BJ (cell line): Measurements from ENCODE around the gene MPHOSPH9. TPM values are rescaled to one million over a fixed set of nuclear protein-coding genes. Genes with fewer than 3 reads are reported as not detected.
"Not testable (repeated sequence)": the region's sequence is repeated elsewhere in the genome, so short reads cannot be mapped to it uniquely, and the experiment has no call there.

Experiments used
- CTCF ChIA-PET: fragments of 350-600 bp; formaldehyde crosslinking; extraction: SDS; loops from one replicate; lab custom pipeline; 2021; ENCODE audit warnings: antibody characterized with exemption, inconsistent platforms; lab: Yijun Ruan, JAX
- POLR2A ChIA-PET: fragments of 300-600 bp; sonication (Branson Sonifier 250); formaldehyde crosslinking; extraction: SDS; loops from one replicate; lab custom pipeline; 2021; ENCODE audit warnings: antibody characterized with exemption; lab: Charles Lee
- DNase-seq: peaks from one replicate; pipeline ENCODE4 v3.0.0-alpha.2; 2011; ENCODE audit warnings: low read depth
- H3K27me3 ChIP-seq: 2 replicates; pipeline ENCODE4 v1.6.0; 2011; ENCODE audit warnings: low read length; ENCODE audit not compliant: control insufficient read depth, insufficient read depth
- H3K36me3 ChIP-seq: 2 replicates; pipeline ENCODE4 v1.5.1; 2011; ENCODE audit warnings: low read length; ENCODE audit not compliant: control insufficient read depth, insufficient read depth
- H3K4me3 ChIP-seq: 2 replicates; pipeline ENCODE4 v1.5.1; 2011; ENCODE audit warnings: low read depth, mild to moderate bottlenecking, control low read depth, low read length
- polyA plus RNA-seq: library from polyadenylated mRNA; depleted of rRNA; stranded (reverse); fragments of >200 nt; gene quantifications from 2 replicates; pipeline ENCODE4 v1.2.3, GENCODE V29; 2011
- TF ChIP-seq, protein P1 (sequence below): IDR thresholded peaks from 2 replicates; pipeline ENCODE4 v1.5.1; 2011; ENCODE audit warnings: low read depth, mild to moderate bottlenecking, control low read depth, inconsistent platforms, low read length, moderate library complexity; ENCODE audit not compliant: insufficient read depth

Gene MPHOSPH9
- polyA plus RNA-seq, 1 experiment: 7.6 TPM

DNA sequence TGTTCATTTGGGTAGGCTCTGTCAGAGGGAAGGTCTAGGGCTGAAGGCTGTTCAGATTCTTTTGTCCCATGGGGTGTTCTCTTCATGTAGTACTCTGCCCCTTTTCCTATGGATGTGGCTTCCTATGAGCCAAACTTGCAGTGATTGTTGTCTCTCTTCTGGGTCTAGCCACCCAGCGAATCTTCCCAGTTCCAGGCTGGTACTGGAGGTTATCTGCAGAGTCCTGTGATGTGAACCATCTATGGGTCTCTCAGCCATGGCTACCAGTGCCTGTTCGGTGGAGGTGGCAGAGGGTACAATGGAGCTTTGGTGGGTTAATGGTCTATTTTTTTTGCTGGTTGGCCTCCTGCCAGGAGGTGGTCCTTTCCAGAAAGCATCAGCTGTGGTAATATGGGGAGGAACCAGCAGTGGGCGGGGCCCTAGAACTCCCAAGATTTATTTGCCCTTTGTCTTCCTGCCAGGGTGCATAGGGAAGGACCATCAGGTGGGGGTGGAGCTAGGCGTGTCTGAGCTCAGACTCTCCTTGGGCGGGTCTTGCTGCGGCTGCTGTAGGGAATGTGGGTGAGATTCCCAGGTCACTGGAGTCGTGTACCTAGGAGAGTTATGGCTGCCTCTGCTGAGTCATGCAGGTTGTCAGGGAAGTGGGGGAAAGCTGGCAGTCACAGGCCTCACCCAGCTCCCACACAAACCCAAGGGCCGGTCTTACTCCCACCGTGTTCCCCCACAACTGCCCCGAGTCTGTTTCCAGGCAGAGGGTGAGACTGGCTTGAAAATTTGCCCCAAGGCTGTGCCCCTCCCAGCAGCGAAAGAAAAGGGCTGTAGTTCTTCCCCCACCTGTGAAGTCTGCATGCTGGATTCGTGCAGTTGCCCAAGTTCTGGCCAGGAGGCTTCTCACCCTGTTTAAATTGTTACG is 17.8 kb upstream of the MPHOSPH9 start:
- Histone ChIP-seq H3K36me3 (peaks cover 19% of the 10 kb centered on the region), H3K4me3 (no peak overlapping the region), H3K27me3 (no peaks in the 10 kb centered on the region)
- POLR2A ChIA-PET: no interaction called here
- no peak for DNase-seq
- TF ChIP-seq, protein P1, sequence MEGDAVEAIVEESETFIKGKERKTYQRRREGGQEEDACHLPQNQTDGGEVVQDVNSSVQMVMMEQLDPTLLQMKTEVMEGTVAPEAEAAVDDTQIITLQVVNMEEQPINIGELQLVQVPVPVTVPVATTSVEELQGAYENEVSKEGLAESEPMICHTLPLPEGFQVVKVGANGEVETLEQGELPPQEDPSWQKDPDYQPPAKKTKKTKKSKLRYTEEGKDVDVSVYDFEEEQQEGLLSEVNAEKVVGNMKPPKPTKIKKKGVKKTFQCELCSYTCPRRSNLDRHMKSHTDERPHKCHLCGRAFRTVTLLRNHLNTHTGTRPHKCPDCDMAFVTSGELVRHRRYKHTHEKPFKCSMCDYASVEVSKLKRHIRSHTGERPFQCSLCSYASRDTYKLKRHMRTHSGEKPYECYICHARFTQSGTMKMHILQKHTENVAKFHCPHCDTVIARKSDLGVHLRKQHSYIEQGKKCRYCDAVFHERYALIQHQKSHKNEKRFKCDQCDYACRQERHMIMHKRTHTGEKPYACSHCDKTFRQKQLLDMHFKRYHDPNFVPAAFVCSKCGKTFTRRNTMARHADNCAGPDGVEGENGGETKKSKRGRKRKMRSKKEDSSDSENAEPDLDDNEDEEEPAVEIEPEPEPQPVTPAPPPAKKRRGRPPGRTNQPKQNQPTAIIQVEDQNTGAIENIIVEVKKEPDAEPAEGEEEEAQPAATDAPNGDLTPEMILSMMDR: no peak
- CTCF ChIA-PET: interaction anchor here (0.7 to 2.8 kb wide), 3 partner anchors 12 to 208 kb away, joined by 3 to 22 read pairs (median 3); no protein-coding TSS in a partner anchor

DNA sequence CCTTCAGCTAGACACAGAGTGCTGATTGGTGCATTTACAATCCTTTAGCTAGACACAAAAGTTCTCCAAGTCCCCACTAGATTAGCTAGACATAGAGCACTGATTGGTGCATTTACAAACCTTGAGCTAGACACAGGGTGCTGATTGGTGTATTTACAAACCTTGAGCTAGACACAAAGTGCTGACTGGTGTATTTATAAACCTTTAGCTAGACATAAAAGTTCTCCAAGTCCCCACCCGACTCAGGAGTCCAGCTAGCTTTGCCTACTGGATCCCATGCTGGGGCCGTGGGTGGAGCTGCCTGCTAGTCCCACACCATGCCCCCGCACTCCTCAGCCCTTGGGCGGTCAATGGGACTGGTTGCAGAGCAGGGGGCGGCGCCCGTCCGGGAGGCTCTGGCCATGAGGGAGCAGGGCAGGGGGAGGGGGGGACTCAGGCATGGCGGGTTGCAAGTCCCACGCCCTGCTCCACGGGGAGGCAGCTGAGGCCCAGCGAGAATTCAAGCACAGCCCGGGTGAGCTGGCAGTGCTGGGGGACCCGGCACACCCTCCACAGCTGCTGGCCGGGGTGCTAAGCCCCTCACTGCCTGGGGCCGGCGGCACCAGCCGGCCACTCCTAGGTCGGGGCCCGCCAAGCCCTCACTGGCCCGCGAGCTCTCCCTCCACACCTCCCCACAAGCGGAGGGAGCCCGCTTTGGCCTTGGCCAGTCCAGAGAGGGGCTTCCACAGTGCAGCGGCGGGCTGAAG is 16.2 kb upstream of the MPHOSPH9 start:
- H3K27me3 ChIP-seq, H3K4me3 ChIP-seq, POLR2A ChIA-PET, DNase-seq: not testable (repeated sequence)
- peaks cover 11% of the 10 kb centered on the region for H3K36me3 ChIP-seq
- CTCF ChIA-PET: interaction anchor here (0.6 to 2.8 kb wide), 3 partner anchors 11 to 529 kb away, joined by 3 to 15 read pairs (median 3); no protein-coding TSS in a partner anchor

DNA sequence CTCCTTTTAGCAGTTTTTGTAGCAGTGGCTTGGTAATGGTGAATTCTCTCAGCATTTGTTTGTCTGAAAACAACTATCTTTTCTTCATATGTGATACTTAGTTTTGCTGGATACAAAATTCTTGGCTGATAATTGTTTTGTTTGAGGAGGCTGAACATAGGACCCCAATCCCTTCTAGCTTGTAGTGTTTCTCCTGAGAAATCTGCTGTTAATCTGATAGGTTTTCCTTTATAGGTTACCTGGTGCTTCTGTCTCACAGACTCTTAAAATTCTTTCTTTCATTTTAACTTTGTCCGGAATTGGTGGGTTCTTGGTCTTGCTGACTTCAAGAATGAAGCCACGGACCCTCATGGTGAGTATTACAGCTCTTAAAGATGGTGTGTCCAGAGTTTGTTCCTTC is 15.2 kb upstream of the MPHOSPH9 start:
- not testable (repeated sequence) for DNase-seq, H3K4me3 ChIP-seq, H3K27me3 ChIP-seq, H3K36me3 ChIP-seq
- POLR2A ChIA-PET: interaction anchor here (1.2 kb wide), 1 partner anchor 15 kb away, joined by 3 read pairs; the partner anchor contains the start of genes MPHOSPH9 and MTRFR
- CTCF ChIA-PET: interaction anchor here (2.8 kb wide), 1 partner anchor 10 kb away, joined by 15 read pairs; no protein-coding TSS in a partner anchor

DNA sequence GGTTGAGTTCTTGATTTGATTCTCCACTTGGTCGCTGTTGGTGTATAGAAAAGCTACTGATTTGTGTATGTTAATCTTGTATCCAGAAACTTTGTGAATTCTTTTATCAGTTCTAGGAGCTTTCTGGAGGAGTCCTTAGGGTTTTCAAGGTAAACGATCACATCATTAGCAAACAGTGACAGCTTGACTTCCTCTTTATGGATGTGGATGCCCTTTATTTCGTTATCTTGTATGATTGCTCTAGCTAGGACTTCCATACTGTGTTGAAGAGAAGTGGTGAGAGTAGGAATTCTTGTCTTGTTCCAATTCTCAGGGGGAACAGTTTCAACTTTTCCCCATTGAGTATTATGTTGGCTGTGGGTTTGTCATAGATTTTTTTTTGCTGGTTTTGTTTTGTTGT is 12.7 kb upstream of the MPHOSPH9 start:
- ChIA-PET CTCF (interaction anchor here (1.5 kb wide), 1 partner anchor 8 kb away, joined by 4 read pairs; no protein-coding TSS in a partner anchor), POLR2A (no interaction called here)
- TF ChIP-seq, protein P1: no peak
- no peak for DNase-seq
- Histone ChIP-seq H3K4me3 (no peak overlapping the region), H3K36me3 (peaks cover 3% of the 10 kb centered on the region; the same call in 1 of the 2 replicates), H3K27me3 (no peaks in the 10 kb centered on the region)

DNA sequence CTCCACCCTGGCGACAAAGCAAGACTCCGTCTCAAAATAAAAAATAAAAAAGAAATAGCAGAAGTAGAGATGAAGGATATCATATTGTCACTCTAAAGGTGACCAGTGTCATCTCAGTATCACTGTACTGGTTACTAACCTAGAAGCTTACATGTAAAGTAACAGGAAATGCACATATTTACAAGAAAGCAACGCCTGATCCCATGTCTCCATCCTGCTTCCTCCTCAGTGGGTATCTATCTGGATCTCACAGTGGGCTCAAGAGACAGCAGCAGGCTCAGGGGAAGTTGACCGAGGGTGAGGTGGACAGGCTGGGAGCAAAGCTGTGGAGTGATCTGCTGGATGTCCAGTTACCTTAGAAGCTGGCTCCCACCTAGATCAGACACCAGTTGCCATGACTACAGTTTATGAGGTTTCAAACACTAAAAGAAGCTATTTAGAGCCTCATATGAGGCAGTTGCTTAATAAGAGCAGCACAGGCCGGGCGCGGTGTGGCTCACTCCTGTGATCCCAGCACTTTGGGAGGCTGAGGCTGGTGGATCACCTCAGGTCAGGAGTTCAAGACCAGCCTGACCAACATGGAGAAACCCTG is 10.8 kb upstream of the MPHOSPH9 start:
- Histone ChIP-seq H3K36me3 (0 out of 2 replicates have a peak, but pooled peaks cover 2% of the 10 kb centered on the region), H3K27me3 (no peaks in the 10 kb centered on the region), H3K4me3 (no peak overlapping the region)
- CTCF ChIA-PET: interaction anchor here (4.1 kb wide), 1 partner anchor 200 kb away, joined by 29 read pairs; no protein-coding TSS in a partner anchor
- TF ChIP-seq, protein P1: no peak
- POLR2A ChIA-PET: interaction anchor here (0.6 kb wide), 1 partner anchor 844 kb away, joined by 3 read pairs; no protein-coding TSS in a partner anchor
- no peak for DNase-seq
